Ovary (tissue), 9 donors: ENCODE measurements around the gene PAQR5. TPM values are rescaled to one million over a fixed set of nuclear protein-coding genes. Genes with fewer than 3 reads are reported as not detected.

Experiments used
- DNase-seq, 5 donors: peaks; one replicate each; pipeline ENCODE4 v3.0.0-alpha.2; 2019 to 2020
- H3K27ac ChIP-seq, 2 donors: fragments of 200-600 bp; one replicate each; pipeline versions ENCODE4 v1.5.1 to v1.8.0; 2019 to 2022
- H3K27me3 ChIP-seq: fragments of 200-600 bp; one replicate; pipeline ENCODE4 v1.8.0; 2022
- H3K36me3 ChIP-seq: fragments of 200-600 bp; sonication (generic); one replicate; pipeline ENCODE4 v1.5.1; 2019
- H3K4me1 ChIP-seq: one replicate; pipeline ENCODE4 v1.8.1; 2013; ENCODE audit warnings: mild to moderate bottlenecking, moderate library complexity; ENCODE audit not compliant: insufficient read depth
- H3K4me3 ChIP-seq: fragments of 200-600 bp; sonication (generic); one replicate; pipeline ENCODE4 v1.5.1; 2017
- H3K9me3 ChIP-seq, 2 donors: fragments of 200-600 bp in 1 of 2; sonication (generic) in 1 of 2; one replicate each; pipeline versions ENCODE4 v1.5.1 to v1.8.1; 2013 to 2019; ENCODE audit warnings: mild to moderate bottlenecking in 1 of 2, moderate library complexity in 1 of 2
- EP300 ChIP-seq: sonication (generic); formaldehyde crosslinking; IDR thresholded peaks from one replicate; pipeline ENCODE4 v1.6.1; 2017; ENCODE audit warnings: antibody characterized with exemption
- POLR2A ChIP-seq: fragments of 450-650 bp; IDR thresholded peaks from one replicate; pipeline ENCODE4 v1.6.1; 2017; ENCODE audit warnings: antibody characterized with exemption, mild to moderate bottlenecking, moderate library complexity
- WGBS, 3 donors: extraction: QIAGEN DNeasy Blood & Tissue Kit in 1 of 3; methylation state at CpG; one replicate each; pipeline versions ENCODE4 v1.1.5 to v1.1.7; 2013 to 2017; 5-methylcytosine and 5-hydroxymethylcytosine counted together
- intact Hi-C, 4 donors: fragments of 100-400 bp; cut with DNase I; formaldehyde crosslinking; loops; one replicate each; pipeline versions ENCODE4 v1.11.0 to v1.15.1; 2022 to 2023
- polyA plus RNA-seq, 2 donors: library from polyadenylated mRNA; stranded (reverse); fragments of 200-250 nt in 1 of 2; fragments of 350-450 nt in 1 of 2; fragmentation: Illumina TruSeq in 1 of 2; extraction: RNeasy Lipid Tissue Mini Kit (QIAGEN cat#74804) in 1 of 2; gene quantifications; one replicate each; pipeline ENCODE4 v1.2.3, GENCODE V29; 2013 to 2014
- total RNA-seq, 7 donors: library from RNA; depleted of rRNA in 2 of 7; stranded (reverse); fragments of >200 nt in 2 of 7; fragmentation: NEBNext Ultra II Directional in 3 of 7; extraction: Animal tissue kit (Norgen Biotek cat#: 25700) in 3 of 7; gene quantifications; one replicate each; pipeline versions ENCODE4 v1.1.0 to v1.2.4, GENCODE V29; 2016 to 2023
- TF ChIP-seq, protein P1 (sequence below), 3 donors: fragments of 450-650 bp in 2 of 3; fragments of 200-600 bp in 1 of 3; IDR thresholded peaks; one replicate each; pipeline versions ENCODE4 v1.5.1 to v1.8.0; 2016 to 2022; ENCODE audit warnings: antibody characterized with exemption in 3 of 3, mild to moderate bottlenecking in 1 of 3
- donor health status: DM: no; HTN: no; CAD: no; lungs with moderate emphysema.
- donor health status: DM: no; HTN: no; CAD: no.
- donor health status: Bipolar disorder and iron deficiency.
- donor health status: DM: yes; HTN: yes; CAD: no.
- donor health status: DM: no; HTN: no; CAD: no.
- donor health status: DM: yes; HTN: yes; CAD: no.

The PAQR5 gene
- total and polyA plus RNA-seq, 9 donors, result 0.12 to 2.4 (median 0.66) TPM

DNA sequence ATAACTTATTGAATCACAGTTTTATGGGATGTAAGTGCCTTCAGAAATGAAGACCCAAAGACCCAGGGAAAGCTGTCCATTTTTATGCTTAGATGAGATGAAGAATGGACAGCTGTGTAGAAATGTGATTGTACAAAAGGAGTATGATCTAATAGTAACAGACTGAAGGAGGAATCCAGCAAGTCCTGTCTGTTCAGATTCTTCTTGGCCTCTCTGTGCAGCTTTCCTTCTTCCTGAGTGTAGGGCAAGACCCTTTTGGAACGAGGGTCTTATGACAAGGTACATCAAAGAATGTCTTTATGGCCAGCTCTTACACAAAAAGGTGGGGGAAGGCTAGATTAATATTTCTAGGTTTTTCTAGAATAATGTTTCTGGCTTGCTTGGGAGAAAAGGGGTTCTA, 114.0 kb downstream of the PAQR5 start:
- WGBS, 3 donors, result 85 to 92% (median 87%) methylated on average over 1 of the region's 1 CpG
- no peaks in the 10 kb centered on the region for H3K36me3 ChIP-seq
- TF ChIP-seq EP300 (no peak), POLR2A (no peak)
- TF ChIP-seq, protein P1, sequence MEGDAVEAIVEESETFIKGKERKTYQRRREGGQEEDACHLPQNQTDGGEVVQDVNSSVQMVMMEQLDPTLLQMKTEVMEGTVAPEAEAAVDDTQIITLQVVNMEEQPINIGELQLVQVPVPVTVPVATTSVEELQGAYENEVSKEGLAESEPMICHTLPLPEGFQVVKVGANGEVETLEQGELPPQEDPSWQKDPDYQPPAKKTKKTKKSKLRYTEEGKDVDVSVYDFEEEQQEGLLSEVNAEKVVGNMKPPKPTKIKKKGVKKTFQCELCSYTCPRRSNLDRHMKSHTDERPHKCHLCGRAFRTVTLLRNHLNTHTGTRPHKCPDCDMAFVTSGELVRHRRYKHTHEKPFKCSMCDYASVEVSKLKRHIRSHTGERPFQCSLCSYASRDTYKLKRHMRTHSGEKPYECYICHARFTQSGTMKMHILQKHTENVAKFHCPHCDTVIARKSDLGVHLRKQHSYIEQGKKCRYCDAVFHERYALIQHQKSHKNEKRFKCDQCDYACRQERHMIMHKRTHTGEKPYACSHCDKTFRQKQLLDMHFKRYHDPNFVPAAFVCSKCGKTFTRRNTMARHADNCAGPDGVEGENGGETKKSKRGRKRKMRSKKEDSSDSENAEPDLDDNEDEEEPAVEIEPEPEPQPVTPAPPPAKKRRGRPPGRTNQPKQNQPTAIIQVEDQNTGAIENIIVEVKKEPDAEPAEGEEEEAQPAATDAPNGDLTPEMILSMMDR (IDR thresholded peaks at IDR 0.05), result no peak
- no peak overlapping the region for H3K27ac ChIP-seq
- intact Hi-C loops, result no loop called here
- no peaks in the 10 kb centered on the region for H3K9me3 ChIP-seq
- no peaks in the 10 kb centered on the region for H3K27me3 ChIP-seq
- H3K4me1 ChIP-seq, result peaks cover 2% of the 10 kb centered on the region
- DNase-seq, result no peak
- no peak overlapping the region for H3K4me3 ChIP-seq

DNA sequence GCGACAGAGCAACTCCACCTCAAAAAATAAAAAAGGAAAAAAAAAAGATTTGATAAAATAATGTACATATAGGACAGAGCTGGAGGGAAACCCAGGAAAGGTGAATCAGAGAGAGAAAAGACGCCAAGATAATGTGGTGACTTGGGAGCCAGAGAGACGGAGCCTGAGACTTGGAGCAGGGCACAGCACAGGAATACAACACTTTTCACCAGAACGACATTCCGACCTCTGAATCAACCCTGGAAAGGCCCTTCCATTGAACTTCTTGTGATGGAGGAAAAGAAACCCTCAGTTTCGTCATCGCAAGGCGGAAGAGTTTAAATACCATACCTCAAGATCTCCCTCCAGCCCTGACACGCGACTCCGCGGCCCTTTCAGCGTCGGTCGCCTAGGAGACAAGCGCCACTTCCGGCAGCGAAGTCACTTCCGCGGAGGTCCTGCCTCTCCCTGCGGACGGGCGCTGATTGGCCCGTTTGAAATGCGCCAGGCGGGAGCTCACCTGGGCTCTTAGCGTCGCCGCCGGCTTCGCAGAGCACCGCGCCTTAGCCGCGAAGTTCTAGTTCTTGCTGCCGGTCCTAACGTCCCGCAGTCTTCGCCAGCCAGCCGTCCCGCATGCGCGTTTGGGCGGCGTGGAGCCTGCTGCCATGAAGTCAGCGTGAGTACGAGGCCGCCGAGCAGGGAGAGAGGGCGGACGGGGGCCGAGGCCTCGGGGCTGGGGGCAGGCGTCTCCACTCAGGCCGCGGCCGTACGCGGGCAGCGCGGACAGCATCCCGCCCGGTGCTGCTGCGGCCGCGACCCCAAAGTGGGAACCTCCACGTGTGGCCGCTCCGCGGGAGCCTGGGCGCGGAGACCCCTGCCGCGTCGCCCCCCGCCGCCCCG, 115.3 kb downstream of the PAQR5 start, which contains the start of gene KIF23:
TSS of gene KIF23 (plus strand) at position 528 of the 879 bp plus-strand sequence. CDS start at position 645, 117 bp downstream.
- peak; percentile 83 to 92 (median 88) for DNase-seq
- no peaks in the 10 kb centered on the region for H3K36me3 ChIP-seq
- peaks cover 2% of the 10 kb centered on the region for H3K4me1 ChIP-seq
- intact Hi-C loops, result no loop called here
- H3K27ac ChIP-seq, result no peak within 1 kb of the TSS
- TF ChIP-seq POLR2A, result no peak
- H3K27me3 ChIP-seq, result no peaks in the 10 kb centered on the region
- 1 to 3% (median 2%) methylated on average over 45 to 78 of the region's 78 CpGs for WGBS, 3 donors
- peak within 1 kb of the TSS; percentile 84 for H3K4me3 ChIP-seq
- H3K9me3 ChIP-seq, result no peaks in the 10 kb centered on the region

DNA sequence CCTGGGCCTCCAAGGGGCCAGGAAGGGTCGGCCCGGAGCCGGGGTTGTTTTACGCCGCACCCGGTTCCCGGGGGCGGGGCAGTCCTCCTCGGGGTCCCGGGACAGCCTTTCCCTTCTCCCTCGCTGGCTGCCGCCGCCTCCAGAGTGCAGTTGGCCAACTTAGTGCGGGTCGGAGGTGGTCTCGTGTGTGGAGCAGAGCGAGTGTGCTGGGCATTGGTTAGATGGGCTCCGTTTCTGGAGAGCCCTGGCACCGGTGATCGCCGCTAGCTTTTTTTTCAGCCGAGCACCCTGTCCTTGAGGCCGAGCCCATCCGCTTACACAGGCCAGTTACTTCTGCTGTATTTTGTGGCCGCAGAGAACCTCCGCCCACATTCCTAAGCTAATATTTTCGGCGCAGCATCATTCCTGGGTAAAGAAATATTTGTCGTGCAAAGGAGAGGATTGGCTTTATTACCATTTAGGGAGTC, 116.0 kb downstream of the PAQR5 start:
- Histone ChIP-seq H3K9me3 (no peaks in the 10 kb centered on the region), H3K4me1 (peaks cover 2% of the 10 kb centered on the region), H3K27ac (no peak overlapping the region), H3K4me3 (peak overlapping the region; percentile 84), H3K27me3 (no peaks in the 10 kb centered on the region), H3K36me3 (no peaks in the 10 kb centered on the region)
- 0 to 1% (median 0%) methylated on average over 23 to 29 of the region's 29 CpGs for WGBS, 3 donors
- intact Hi-C loops, result no loop called here
- TF ChIP-seq POLR2A (no peak), EP300 (no peak)
- TF ChIP-seq, protein P1 (IDR thresholded peaks at IDR 0.05), result no peak
- peak in 4 of 5 donors; percentile 15 to 62 (median 40) for DNase-seq

DNA sequence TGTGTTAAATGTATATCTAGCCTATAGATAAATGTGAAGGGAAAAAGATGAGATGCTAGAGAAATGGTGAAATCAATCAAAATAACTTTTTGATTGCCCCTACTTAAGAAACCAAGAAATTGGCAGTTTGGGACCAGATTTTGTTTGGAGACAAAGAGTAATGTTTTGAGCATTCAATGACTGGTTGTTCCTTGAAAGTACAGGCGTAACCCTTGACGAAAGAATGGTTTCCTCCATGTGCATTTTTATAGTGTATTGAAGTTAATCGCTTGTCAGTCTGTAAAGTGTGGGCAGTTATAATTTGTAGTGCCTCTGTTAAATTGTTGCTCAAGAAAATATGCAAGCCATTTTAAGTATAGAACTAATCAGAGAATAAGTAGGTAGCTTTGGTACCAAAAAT, 116.7 kb downstream of the PAQR5 start:
- no peaks in the 10 kb centered on the region for H3K36me3 ChIP-seq
- no peak overlapping the region for H3K4me3 ChIP-seq
- H3K9me3 ChIP-seq, result no peaks in the 10 kb centered on the region
- H3K27ac ChIP-seq, result no peak overlapping the region
- intact Hi-C loops, result no loop called here
- WGBS, 3 donors, result 39 to 42% (median 40%) methylated on average over 3 of the region's 3 CpGs
- DNase-seq, result no peak
- TF ChIP-seq, protein P1 (IDR thresholded peaks at IDR 0.05), result no peak
- no peaks in the 10 kb centered on the region for H3K27me3 ChIP-seq
- H3K4me1 ChIP-seq, result peaks cover 2% of the 10 kb centered on the region

DNA sequence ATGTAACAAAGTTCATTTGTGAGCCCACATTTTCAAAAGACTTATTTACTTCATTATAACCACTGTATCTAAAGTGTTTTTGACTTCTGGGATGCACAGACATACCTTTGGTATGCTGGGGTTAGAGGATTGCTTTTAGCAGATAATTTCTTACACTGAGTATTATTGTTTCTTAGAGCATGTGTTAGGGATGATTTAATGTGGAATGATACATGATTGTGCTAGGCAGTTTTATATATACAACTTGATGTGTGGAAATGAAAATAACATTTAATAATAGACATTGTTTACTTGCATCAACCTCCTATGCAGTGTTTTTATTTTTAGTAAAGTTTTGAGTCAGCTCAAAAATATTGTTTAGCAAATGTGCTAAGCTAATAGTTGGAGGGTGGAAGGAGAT, 118.9 kb downstream of the PAQR5 start:
- Histone ChIP-seq H3K27ac (no peak overlapping the region), H3K4me1 (peaks cover 2% of the 10 kb centered on the region), H3K36me3 (no peaks in the 10 kb centered on the region), H3K27me3 (no peaks in the 10 kb centered on the region), H3K9me3 (no peaks in the 10 kb centered on the region), H3K4me3 (no peak overlapping the region)
- DNase-seq, result no peak
- TF ChIP-seq, protein P1 (IDR thresholded peaks at IDR 0.05), result no peak
- intact Hi-C loops, result no loop called here
